SKM-1 (cell line): Measurements from ENCODE around the gene CSRNP3.

Source experiments
- DNase-seq: peaks from one replicate; lab custom pipeline; 2025; ENCODE audit not compliant: unreplicated experiment; lab: John Stamatoyannopoulos, UW

Gene CSRNP3

GRCh38 chr2:165467921-165468320, 1.6 kb upstream of the CSRNP3 start:
- DNase-seq, result no peak

GRCh38 chr2:165470361-165470760, 863 bp downstream of the CSRNP3 start:
- DNase-seq, result no peak

GRCh38 chr2:165471349-165471950, 2.0 kb downstream of the CSRNP3 start:
- DNase-seq, result no peak

GRCh38 chr2:165472922-165473321, 3.4 kb downstream of the CSRNP3 start:
- no peak for DNase-seq

- DNase-seq, result no peak
Observed at GRCh38 chr2:165474619-165475276, 5.2 kb downstream of the CSRNP3 start.

GRCh38 chr2:165475277-165476004, 5.9 kb downstream of the CSRNP3 start:
- no peak for DNase-seq

GRCh38 chr2:165479856-165480255, 10.4 kb downstream of the CSRNP3 start:
- DNase-seq, result no peak

- no peak for DNase-seq
Observed at GRCh38 chr2:165494573-165494972, 25.1 kb downstream of the CSRNP3 start.

GRCh38 chr2:165497659-165498317, 28.3 kb downstream of the CSRNP3 start:
- DNase-seq, result no peak

- DNase-seq, result no peak
Observed at GRCh38 chr2:165499131-165499530, 29.6 kb downstream of the CSRNP3 start.

- no peak for DNase-seq
Observed at GRCh38 chr2:165500001-165500400, 30.5 kb downstream of the CSRNP3 start.

- DNase-seq, result no peak
Observed at GRCh38 chr2:165500816-165501215, 31.3 kb downstream of the CSRNP3 start.

- DNase-seq, result no peak
Observed at GRCh38 chr2:165505514-165505913, 36.0 kb downstream of the CSRNP3 start.

GRCh38 chr2:165508927-165509326, 39.4 kb downstream of the CSRNP3 start:
- DNase-seq, result no peak

GRCh38 chr2:165513479-165513878, 44.0 kb downstream of the CSRNP3 start:
- no peak for DNase-seq

- DNase-seq, result no peak
Observed at GRCh38 chr2:165518611-165519010, 49.1 kb downstream of the CSRNP3 start.

GRCh38 chr2:165522719-165523118, 53.2 kb downstream of the CSRNP3 start:
- no peak for DNase-seq

- no peak for DNase-seq
Observed at GRCh38 chr2:165524720-165525119, 55.2 kb downstream of the CSRNP3 start.

GRCh38 chr2:165528691-165529090, 59.2 kb downstream of the CSRNP3 start:
- DNase-seq, result no peak

GRCh38 chr2:165529130-165529529, 59.6 kb downstream of the CSRNP3 start:
- no peak for DNase-seq

- no peak for DNase-seq
Observed at GRCh38 chr2:165533331-165533730, 63.8 kb downstream of the CSRNP3 start.

GRCh38 chr2:165535471-165535870, 66.0 kb downstream of the CSRNP3 start:
- DNase-seq, result no peak
